GM12891 (cell line): ENCODE results near the gene RYR2.

Experiments used
- POLR2A ChIP-seq: IDR thresholded peaks from 2 replicates; pipeline ENCODE4 v1.6.1; 2011; ENCODE audit warnings: low read depth, low read length, control low read depth
- POU2F2 ChIP-seq: IDR thresholded peaks from 2 replicates; pipeline ENCODE4 v1.6.1; 2011; ENCODE audit warnings: low read depth, mild to moderate bottlenecking, control low read depth, low read length, moderate library complexity
- TAF1 ChIP-seq: IDR thresholded peaks from 2 replicates; pipeline ENCODE4 v1.6.1; 2011; ENCODE audit warnings: low read depth, low read length, control low read depth

GRCh38 chr1:237342730-237343129 lies 300.7 kb downstream of the RYR2 start:
- TF ChIP-seq POU2F2 (no peak), POLR2A (no peak), TAF1 (no peak)
